Measurements from ENCODE around the gene GPRIN2.
"Not testable (repeated sequence)": the region's sequence is repeated elsewhere in the genome, so short reads cannot be mapped to it uniquely, and the experiment has no call there.

Gene GPRIN2

GRCh38 chr10:46556515-46557318 lies at the start of gene GPRIN2:
GPRIN2 (minus strand) TSS chr10:46556658; CDS start chr10:46550736, 5,922 bp downstream.
- peak; percentile 15 for DNase-seq

- not testable (repeated sequence) for DNase-seq
These were observed 44.1 kb upstream of the GPRIN2 start for GRCh38 chr10:46600516-46600915.

DNA sequence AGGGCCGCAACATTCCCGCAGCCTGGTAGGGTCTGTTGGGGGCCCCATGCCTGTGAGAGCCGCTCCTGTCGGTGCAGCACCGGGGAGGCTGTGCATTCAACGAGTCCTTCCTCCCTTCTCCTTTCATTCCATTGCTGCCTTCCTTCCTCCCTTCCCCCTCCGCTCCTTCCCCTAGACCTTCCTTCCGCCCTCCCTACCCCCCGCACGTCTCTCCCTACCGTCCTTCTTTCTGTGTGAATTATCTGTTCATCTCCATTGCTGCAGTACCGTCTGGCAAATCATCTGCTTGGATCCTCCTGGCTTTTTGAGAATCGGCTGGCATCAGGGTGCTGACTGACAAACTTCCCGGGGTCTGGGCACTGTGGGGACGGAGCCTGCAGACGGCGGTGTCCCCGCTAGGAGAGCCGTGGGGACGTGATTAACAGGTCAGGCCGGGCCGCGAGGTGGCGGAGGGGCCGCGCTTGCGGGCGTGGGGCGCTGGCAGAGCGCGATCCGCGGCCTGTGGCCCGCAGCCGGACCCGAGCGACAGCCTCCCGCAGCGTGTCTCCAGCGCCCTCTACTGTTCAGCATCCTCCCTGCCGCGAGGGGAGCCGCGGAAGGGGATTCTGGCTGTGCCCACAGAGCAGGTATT lies 41.3 kb upstream of the GPRIN2 start:
- DNase-seq = not testable (repeated sequence)

- not testable (repeated sequence) for DNase-seq
These were observed 40.1 kb upstream of the GPRIN2 start for GRCh38 chr10:46596570-46596969.

- not testable (repeated sequence) for DNase-seq
These were observed 38.1 kb upstream of the GPRIN2 start for GRCh38 chr10:46594453-46595063.

DNA sequence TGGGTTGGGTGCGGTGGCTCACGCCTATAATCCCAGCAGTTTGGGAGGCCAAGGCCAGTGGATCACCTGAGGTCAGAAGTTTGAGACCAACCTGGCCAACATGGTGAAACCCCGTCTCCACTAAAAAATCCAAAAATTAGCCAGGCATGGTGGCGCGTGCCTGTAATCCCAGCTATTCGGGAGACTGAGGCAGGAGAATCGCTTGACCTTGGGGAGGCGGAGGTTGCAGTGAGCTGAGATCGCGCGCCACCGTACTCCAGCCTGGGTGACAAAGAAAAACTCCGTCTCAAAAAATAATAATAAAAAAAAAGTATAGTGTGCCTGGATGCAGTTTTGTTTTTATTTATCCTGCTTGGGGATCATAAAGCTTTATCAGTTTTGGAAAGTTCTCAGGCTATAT lies 36.8 kb upstream of the GPRIN2 start:
- not testable (repeated sequence) for DNase-seq

GRCh38 chr10:46591053-46591452 lies 34.6 kb upstream of the GPRIN2 start:
- DNase-seq = not testable (repeated sequence)

GRCh38 chr10:46589589-46589988 lies 33.1 kb upstream of the GPRIN2 start:
- not testable (repeated sequence) for DNase-seq

DNA sequence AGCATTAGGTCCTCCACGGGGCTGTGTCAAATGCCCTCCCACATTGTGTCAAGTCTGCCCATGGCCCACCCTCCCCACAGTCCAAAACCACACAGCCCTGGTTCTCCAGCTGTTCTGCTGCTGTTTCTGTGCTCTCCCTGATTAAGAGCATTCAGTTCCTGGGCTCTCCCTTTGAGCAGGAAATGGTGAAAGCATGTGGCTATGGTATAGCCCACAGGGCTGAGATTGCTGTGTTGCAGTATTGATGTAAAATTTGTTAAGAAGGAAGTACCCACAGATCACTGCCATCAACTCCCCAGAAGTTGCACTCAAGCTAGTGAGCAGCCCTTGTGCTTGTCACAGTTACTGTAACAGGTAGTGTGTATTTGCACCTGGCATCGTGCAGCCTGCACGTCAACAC lies 31.8 kb upstream of the GPRIN2 start:
- DNase-seq = not testable (repeated sequence)

DNA sequence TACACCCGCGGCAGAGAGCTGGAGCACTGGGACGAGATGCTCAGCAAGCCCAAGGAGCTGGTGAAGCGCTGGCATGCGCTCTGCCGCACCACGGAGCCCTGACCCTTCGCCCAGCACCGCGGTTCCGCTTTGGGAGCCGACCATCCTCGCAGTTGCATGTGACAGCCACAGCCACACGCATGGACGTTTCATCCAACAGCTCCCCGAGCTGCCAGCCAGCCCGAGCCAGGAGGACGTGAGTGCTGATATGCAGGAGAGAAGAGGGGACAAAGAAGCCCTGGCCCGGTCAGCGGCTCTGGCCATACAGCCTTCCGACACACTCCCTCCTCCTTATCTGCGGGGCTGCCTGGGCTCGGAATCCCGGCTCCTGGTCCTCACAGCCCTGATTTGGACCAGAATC lies 31.1 kb upstream of the GPRIN2 start:
- not testable (repeated sequence) for DNase-seq

DNA sequence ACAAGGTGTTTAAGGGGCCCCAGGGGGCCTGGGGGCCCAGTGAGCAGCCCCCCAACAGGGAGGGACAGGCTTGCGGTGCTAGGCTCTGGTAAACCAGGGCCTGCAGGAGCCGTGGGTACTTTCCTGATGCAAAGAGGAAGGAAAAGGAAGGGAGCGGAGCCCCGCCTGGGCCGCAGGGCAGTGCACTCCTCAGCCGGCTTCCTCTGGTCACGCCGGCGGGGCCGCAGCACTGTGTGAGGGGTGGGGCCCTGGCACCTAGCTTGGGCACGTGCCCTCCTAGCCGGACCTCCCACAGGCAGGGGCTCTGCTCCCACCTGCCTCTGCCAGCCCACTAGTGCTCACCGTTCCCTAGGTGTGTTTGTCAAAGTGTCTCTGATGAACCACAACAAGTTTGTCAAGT lies 28.8 kb upstream of the GPRIN2 start:
- DNase-seq = not testable (repeated sequence)

DNA sequence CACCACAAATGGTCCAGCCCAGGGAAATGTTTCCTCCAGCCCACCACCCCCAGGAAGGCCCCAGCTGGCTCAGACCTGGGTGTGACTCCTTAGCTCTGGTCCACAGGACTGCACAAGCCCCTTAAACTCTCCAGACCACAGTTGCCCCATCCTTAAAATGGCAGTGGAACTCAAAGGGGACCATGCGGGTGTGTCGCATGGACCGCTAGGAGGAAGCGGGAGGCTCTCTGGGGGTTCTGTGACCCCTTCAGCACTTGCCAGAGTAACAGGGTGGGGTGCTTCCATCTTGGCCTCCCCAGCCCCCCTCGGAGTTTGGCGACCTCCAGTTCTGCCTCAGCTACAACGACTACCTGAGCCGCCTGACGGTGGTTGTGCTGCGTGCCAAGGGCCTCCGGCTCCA lies 27.7 kb upstream of the GPRIN2 start:
- DNase-seq = not testable (repeated sequence)

DNA sequence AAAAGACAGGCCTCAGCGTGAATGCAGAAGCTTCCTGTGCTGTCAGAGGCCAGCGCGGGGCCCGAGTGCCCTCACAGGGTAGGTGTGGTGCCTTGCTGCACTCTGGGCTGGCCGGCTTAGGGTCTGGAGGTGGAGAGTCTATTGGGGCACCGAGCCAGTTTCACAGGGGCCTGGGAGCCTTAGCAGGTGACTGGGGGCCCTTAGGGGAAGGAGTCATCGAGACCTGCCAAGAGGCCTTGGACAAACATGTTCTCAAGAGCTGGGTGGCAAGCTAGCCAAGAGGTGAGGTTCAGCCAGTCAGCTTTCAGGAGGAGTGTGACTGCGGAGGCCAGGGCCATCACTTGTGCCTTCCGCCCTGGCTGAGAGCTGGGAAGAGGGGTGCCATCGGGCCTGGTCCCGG lies 26.1 kb upstream of the GPRIN2 start:
- DNase-seq = not testable (repeated sequence)

GRCh38 chr10:46581997-46582396 lies 25.5 kb upstream of the GPRIN2 start:
- DNase-seq = not testable (repeated sequence)

- DNase-seq = not testable (repeated sequence)
These were observed 22.9 kb upstream of the GPRIN2 start for GRCh38 chr10:46579378-46579777.

- not testable (repeated sequence) for DNase-seq
These were observed 22.2 kb upstream of the GPRIN2 start, which contains the start of gene SYT15 for GRCh38 chr10:46578474-46579178. SYT15 (plus strand) TSS chr10:46579128; CDS start chr10:46579169, 41 bp downstream.

DNA sequence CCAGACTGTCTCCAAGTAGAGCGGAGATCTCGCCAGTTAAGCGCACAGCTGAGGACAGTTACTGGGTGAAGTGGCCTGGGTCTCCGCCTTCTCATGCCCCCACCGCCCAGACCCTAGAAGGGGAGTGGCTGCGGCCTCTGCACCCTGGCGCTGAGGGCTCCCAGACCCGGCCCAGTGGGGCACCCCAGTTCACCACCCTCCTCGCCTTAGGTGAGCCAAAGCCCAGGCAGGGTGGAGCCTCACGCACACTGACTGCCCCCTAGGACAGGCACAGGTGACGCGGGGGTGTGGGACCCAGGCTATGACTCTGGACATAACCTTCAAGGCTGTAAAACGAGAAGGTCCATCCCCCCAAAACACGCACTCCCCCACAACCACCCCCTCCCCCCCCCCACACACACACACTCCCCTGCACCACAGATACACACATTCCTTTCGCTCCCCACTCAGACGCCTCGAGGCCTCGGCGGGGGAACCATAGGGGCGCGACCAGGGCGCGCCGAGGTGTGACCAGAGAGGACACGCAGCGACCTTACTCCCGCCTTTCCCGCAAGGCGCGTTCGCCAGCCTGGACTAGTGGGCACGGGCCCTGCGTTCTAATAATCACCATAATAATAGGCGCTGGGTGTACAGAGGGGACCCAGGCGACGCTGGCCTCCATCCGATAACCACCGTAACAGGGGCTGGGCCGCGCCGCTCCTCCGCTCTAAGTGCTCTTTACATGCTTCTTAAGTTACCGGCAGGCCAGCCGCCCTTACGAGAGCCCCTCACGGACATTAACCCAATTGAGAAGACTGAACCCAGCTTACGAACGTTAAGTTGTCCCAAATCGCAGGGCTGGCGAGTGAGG lies 21.4 kb upstream of the GPRIN2 start:
- not testable (repeated sequence) for DNase-seq

DNA sequence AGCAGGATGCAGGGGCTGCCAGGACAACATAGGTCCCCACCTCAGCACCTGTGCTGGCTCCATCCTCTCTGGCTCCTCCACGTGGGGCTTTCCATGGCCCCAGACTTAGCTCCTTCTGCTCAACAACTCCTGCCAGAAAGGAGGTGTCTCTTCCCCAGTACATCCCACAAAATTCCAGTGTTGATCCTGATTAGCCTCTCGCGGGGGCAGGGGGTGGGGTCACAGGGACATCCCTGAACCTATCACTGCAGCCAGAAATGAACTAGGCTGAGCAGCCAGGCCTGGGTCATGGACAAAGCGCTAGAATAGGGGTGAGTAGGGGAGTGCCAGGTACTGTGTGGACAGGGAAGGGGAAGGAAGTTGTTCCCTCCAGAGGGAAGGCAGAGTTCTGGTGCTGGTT lies 17.4 kb upstream of the GPRIN2 start:
- DNase-seq = not testable (repeated sequence)

DNA sequence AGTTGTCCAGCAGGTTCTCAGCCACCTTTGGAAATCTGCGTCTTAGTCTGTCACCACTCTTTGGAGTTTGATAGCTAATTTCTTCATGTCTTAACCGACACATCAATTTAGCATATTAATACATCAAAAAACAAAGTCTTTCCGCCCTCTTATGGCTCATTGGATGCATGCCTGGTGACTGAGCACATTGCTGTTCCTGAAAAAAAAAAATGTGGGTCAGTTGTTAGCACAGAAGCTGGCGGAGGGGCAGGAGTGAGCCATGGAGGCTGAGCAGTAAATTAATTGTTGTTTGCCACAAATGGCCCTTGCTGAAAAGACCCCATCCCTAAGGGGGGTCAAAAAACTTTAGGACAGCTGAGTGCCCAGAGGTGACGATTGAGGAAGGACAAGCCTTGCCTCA lies 16.9 kb upstream of the GPRIN2 start:
- DNase-seq = not testable (repeated sequence)

DNA sequence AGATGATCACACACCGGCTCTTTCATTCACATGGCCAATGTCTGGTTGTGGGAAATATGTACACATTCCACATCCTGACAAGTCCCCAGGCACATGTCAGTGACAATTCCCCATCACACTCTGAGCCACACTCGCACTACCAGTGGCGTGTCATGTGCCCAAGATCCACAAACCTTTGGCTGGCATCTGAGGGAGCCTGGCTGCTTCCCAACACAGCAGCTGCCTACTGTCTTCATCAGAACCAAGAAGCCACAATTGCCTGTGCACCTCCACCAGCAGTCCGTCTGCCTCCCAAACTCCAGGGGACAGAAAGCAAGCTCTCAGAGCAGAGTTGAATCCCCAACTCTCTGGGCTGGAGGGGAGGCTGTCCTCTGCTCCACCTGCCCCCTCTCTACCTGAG lies 16.3 kb upstream of the GPRIN2 start:
- DNase-seq = not testable (repeated sequence)

DNA sequence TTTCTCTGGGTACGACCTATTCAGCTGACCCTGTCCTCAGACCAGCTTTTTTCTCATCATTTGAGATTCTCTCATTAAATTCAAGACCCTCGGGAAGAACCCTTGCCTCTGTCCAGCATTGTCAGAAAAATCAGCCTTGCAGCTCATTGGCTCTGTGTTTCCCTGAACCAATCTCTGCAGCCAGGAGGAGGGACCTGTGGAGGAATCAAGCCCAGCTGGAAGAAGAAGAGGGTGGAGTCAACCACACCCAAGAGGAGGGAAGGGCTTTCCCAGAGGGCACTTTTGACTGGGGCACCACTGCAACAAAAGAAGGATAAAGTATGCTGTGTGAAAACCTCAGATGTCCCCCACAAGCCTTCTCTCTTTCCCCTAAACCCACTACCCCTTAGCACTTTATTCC lies 14.2 kb upstream of the GPRIN2 start:
- not testable (repeated sequence) for DNase-seq

DNA sequence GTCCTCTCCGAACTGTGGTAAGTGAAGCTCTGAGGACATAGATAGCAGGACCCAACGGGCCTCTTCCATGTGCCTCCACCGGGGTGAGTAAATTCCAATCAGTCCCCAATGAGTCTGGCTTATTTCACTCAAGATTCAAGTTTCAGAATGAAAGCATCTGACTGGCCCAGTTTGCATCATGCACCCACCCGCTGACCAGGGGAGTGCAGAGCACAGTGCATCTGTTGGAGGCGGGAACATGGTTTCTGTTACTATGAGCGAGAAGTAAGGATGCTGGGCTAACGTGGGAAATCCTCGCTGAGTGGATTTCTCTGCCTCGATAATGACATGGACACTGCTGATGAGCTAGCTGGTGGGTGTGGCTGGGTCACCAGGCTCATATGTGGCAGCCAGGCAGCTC lies 10.7 kb upstream of the GPRIN2 start:
- not testable (repeated sequence) for DNase-seq

Data from activated CD8-positive, alpha-beta memory T cell treated with anti-CD3 and anti-CD28 coated beads, Interleukin-2, amount 50 U/mL, for 4 hours (primary cell).